GM19467 (cell line): ENCODE data around the gene WIZ.
"Not testable (repeated sequence)": the region's sequence is repeated elsewhere in the genome, so short reads cannot be mapped to it uniquely, and the experiment has no call there.

Experiments used
- ATAC-seq: cut with Tn5 transposase; IDR thresholded peaks from one replicate; pipeline ENCODE4 v1.9.1; 2021; ENCODE audit warnings: mild to moderate bottlenecking, moderate library complexity; ENCODE audit not compliant: unreplicated experiment

The WIZ gene

DNA sequence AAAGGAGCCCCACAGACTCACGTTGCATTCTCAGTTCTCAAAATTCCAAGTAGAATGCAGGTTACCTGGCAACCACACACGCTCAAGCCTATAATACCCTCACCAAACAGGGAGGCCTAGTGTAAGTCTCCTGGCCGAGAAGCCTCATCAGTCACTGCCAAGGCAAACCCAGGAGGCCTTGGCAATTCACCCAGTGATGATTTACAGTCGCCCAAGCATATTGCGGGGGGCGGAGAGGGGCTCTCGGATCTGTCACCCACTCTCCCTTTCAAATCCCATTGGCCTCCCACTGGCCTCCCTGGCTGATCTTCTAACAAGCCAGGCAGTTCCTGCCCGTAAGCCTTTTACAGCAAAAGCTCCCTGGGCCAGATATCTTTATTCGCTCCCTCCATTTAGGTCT is 32.1 kb downstream of the WIZ start:
- no peak for ATAC-seq

DNA sequence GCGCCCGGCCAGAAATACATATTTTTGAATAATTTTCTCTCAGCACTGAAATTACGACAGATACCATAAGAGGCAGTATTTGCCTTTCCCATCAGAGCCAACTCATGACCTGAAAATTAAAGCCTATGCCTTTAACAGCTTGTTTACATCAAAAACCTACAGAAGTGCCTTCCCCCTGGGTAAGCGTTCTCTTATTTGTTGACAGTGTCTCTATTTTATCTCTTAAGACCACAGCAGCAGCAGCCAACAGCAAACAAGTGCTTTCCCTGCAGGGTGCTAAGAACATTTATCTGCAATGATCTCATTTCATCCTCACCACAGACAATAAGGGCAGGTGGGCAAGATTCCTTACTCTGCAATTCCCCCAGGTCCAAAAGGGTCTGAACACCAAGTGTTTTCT is 36.9 kb downstream of the WIZ start:
- no peak for ATAC-seq

GRCh38 chr19:15411351-15411750 is 38.4 kb downstream of the WIZ start:
- not testable (repeated sequence) for ATAC-seq

DNA sequence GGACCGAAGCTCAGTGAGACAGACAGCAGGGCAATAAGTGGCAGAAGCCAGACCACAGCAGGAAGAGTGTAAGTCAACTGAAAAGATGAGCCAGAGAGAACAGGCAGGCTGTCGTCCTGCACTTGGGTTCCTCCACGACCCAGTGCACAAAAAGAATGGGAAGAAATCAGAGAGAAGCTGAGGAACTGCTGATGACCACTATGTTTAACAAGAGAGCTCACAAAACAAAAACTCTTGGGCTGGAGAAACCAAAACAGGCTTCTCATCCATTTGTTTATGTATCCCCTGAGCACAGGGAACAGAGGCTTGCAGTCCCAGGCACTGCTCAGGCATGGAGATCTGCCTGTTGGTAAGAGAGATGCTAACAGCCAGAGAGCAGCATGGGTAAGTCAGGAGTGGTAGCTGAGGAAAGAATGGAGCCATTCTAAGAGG is 45.0 kb downstream of the WIZ start:
- no peak for ATAC-seq

DNA sequence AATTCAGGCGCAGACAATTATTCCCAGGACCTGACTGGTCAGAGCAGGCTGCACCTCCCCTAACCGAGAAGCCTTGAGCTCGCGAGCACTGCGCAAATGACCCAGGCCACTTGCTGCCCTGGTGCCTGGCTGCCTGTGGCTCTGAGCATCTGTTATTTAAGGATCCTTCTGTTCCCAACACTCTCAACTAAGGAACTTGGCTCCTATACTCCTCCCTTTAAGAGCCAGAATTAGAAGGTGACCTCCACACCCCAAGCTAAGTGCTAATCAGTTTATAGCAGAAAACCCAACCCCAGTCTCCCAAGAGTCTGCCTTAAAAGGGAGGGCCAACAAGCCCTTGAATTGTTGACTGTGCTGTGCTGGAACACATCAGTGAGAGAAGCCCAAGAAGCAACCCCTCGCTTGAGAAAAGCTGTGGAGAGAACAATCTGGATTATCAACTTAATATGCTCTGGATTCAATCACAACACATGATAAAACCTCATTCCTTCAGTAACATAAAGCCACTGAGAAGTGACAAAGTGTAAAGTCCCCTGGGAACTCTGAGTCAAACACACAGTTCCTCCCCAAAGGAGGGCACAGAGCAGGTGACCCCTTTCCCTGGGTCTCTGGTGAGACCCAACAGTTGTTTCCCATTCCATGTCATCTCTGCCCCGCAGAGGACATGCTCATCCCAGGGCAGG is 45.5 kb downstream of the WIZ start:
- ATAC-seq, result no peak

GRCh38 chr19:15403151-15403531 is 46.6 kb downstream of the WIZ start:
- ATAC-seq, result no peak

DNA sequence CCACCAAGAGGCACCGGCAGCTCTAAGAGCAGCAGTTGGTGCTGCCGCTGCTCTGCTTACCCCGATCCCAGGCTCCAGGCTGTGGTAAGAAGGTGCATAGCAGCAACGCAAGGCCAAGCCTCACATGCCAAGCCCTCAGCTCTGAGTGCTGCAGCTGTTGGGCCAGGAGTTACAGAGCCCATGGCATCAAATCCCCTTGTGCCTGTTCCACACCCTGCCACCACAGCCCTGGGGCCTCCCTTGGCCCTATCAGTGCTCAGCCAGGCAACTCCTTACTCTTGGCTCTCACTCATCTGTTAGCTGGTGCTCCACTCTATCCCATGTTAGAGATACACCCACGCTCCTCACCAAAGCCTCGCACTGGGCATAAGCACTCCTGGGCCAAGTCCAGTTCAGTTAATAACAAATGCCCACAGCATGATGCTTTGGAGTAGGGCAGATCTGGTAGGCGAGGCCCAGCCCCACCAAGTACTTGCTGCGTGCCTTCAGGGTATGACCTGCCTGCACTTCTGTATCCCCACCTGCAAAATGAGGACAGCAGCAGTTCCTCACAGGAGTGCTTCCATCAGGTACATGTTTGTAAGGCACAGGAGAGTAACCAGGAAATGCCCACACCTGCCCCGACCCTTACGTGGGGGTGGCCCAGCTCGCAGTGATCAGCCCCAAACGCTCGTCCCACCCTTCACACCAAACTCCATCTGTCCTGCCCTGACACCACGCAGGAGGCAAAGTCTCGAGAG is 47.2 kb downstream of the WIZ start:
- ATAC-seq, result no peak

DNA sequence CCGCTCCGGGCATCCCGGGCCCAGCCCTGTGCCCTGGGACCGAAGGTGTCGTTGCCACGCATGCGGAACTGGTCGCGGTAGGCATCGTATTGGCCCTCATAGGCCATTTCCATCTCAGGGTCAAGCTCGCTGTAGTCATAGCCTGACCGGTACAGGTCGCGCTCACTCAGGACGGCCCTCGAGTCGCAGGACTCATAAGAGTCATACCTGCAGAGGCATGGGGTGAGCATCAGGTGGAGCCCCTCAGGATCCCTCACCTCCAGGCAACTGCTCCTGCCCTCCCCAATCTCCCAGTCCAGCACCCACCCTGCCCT is 48.4 kb downstream of the WIZ start:
- no peak for ATAC-seq

GRCh38 chr19:15400521-15401396 is 49.0 kb downstream of the WIZ start:
- no peak for ATAC-seq

DNA sequence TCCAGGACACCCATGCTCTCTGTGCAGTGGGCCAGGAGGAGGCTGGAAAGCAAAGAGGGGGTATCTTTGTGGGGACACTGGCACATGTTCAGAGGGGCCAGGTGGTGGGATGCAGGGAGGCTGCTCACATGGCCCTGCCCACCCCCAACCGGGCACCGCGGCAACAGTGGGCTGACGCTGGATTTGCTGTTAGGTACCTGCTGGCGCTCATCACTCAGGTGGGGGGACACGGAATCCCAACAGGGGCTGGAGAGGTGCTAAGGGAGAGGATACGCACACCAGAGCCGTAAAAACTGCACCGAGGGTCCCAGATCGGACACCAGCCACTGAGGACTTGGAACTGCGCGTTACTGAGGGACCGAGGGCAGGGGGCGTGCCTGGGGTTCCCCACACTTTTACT is 50.1 kb downstream of the WIZ start:
- no peak for ATAC-seq

DNA sequence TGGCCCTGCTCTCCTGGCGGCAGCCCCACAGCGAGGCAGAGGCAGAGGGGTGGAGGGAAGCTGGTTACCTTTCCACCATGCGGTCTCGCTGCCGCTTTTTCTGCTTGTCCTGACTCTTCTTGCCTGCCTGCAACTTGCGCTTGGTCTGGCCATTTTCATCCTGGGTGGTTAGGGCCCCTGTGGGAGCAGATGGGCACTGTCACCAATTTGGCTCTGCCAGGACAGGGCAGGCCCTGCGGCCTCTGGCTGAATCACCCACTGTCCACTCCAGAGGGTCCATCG is 50.6 kb downstream of the WIZ start:
- ATAC-seq, result no peak

DNA sequence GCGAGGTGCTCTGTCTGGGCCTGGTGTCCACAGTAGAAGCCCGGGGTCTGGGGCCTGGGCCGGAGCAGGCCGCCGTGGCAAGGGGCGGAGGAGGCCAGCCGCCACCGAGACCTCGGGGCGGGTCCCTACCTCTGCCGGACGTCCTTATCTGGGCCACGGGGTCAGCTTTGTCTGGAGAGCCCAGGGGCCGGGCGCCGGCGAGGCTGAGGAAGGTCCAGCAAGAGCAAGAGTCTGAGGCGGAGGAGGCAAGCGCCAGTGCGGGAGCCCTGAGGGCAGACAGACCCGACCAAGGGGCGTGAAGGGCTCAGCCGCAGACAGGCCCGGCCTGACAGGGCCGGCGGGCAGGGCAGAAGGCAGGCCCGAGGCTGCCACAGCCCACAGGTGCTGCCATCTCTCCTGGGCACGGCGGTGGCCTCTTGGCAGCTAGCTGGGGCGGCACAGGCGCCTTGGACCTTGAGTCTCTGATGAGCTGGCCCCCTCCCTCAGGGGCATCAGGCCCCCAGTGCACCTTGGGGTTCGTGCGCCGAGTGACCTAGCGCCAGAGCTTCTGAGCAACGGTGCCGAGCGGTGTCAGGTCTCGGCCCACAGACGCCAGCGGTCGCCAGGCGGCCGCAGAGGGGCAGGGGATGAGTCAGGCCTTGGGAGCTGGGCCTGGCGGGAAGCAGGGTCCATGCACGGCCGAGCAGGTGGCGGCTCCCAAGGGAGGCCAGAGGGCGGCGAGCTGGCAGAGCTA is 51.1 kb downstream of the WIZ start:
- ATAC-seq, result no peak

DNA sequence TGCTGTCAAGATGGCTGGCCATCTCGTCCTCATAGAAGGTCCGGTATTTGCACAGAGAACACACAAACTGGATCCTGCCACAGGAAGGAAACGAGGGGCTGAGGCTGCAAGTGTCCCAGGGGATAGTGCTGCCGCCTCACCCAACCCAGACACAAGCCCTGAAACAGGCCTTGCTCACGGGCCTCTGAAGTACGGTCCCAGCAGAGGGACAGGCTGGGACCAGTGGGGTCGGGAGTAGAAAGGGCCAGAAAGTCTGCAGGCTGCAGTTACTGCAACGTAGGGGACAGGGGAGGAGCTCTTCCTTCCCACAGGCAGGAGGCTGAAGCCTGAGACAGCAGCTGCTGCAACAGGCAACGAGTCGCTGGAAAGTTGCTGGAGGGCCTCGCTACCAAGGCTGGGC is 52.0 kb downstream of the WIZ start:
- no peak for ATAC-seq

GRCh38 chr19:15397236-15397635 is 52.5 kb downstream of the WIZ start:
- no peak for ATAC-seq

DNA sequence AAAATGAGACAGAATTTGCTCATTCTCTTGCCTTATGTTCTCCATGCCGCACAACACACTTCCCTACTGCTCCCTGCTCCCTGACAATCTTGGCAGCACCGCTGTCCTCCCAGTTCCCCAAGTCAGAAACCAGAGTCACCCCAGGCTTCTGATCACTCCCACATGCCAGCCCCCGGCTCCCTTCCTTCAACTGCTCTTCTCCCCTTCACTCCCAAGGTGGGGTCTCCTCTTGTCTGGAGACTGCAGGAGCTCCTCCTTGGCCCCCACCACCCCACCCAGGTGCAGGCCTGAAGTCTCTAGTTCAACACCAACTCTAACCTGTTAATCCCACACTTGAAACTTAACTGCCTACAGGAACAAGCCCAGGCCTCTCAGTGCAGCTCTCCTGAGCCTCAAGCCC is 53.3 kb downstream of the WIZ start:
- ATAC-seq, result no peak

DNA sequence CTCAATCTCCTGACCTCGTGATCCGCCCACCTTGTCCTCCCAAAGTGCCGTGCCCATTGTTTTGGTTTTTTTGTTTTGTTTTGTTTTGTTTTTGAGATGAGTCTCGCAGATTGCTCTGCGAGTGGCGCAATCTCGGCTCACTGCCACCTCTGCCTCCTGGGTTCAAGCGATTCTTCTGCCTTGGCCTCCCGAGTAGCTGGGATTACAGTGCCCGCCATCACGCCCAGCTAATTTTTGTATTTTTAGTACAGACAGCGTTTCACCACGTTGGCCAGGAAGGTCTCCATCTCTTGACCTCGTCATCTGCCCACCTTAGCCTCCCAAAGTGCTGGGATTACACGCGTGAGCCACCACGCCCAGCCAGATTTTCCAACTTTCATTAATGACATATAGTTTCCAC is 54.5 kb downstream of the WIZ start:
- not testable (repeated sequence) for ATAC-seq

DNA sequence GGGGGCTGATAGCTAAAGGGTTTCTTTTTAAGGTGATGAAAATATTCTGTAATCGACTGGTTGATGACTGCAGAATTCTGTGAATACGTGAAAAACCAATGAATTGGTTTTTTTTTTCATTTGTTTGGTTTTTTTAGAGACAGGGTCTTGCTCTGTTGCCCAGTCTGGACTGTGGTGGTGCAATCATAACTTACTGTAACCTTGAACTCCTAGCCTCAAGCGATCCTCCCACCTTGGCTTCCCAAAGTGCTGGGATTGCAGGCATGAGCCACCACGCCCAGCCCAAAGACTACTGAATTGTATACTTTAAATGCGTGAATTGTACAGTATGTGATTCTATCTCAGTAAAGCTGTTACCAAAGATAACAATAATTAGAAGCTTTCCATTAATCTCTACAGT is 55.3 kb downstream of the WIZ start:
- ATAC-seq, result no peak

DNA sequence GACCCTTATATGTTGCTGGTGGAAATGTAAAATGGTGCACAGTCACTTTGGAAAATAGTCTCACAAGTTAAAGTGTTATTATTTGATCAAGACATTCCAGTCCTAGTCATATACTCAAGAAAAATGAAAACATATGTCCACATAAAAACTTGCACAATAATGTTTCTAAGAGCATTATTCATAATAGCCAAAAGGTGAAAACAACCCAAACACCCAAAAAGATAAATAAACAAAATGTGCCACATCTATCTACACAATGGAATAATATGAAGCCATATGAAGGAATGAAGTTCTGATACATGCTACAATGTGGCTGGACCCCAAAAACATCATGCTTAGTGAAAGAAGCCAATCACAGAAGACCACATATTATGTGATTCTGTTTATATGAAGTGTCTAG is 55.8 kb downstream of the WIZ start:
- ATAC-seq, result no peak

- ATAC-seq, result no peak
These were observed 58.9 kb downstream of the WIZ start for GRCh38 chr19:15390814-15391213.

- ATAC-seq, result no peak
These were observed 67.9 kb downstream of the WIZ start for GRCh38 chr19:15381864-15382263.

- no peak for ATAC-seq
These were observed 68.3 kb downstream of the WIZ start for GRCh38 chr19:15381429-15381828.
